Caco-2 (cell line): Measurements from ENCODE around the gene PKHD1. TPM values are rescaled to one million over a fixed set of nuclear protein-coding genes. Genes with fewer than 3 reads are reported as not detected.

Experiments used
- BruUV-seq: library from RNA; stranded (reverse); fragments of 400-500 nt; replicated peaks from 2 replicates; lab custom pipeline; 2021; lab: Mats Ljungman, UMichigan
- CTCF ChIA-PET: fragments of 300-600 bp; sonication (Branson Sonifier 250); formaldehyde crosslinking; loops from one replicate; lab custom pipeline; 2022; ENCODE audit warnings: antibody characterized with exemption; lab: Charles Lee
- POLR2A ChIA-PET: fragments of 300-600 bp; sonication (Branson Sonifier 250); formaldehyde crosslinking; loops from one replicate; lab custom pipeline; 2022; ENCODE audit warnings: antibody characterized with exemption; lab: Charles Lee
- DNase-seq, 2 experiments: peaks; one replicate each; pipeline versions ENCODE4 v3.0.0 to v3.0.0-alpha.2; 2020 to 2022
- H3K27me3 ChIP-seq: replicated peaks from 2 replicates; pipeline ENCODE4 v1.6.0; 2011; ENCODE audit warnings: low read length; ENCODE audit not compliant: control insufficient read depth, insufficient read depth
- H3K36me3 ChIP-seq: 2 replicates; pipeline ENCODE4 v1.5.1; 2011; ENCODE audit warnings: low read length; ENCODE audit not compliant: control insufficient read depth, insufficient read depth
- H3K4me1 ChIP-seq: fragments of 250-450 bp; sonication (Bioruptor Pico); 2 replicates; pipeline ENCODE4 v1.5.1; 2020; ENCODE audit warnings: mild to moderate bottlenecking
- H3K4me3 ChIP-seq: 2 replicates; pipeline ENCODE4 v1.5.1; 2011; ENCODE audit warnings: low read depth, mild to moderate bottlenecking, control low read depth, low read length
- H3K9me3 ChIP-seq: fragments of 250-450 bp; sonication (Bioruptor Pico); 2 replicates; pipeline ENCODE4 v1.5.1; 2020; ENCODE audit warnings: mild to moderate bottlenecking, moderate library complexity
- H3K27ac Mint-ChIP-seq: one replicate; pipeline ENCODE4 v1.8.0; 2022; ENCODE audit warnings: mixed read lengths; ENCODE audit not compliant: unreplicated experiment
- H3K27me3 Mint-ChIP-seq: one replicate; pipeline ENCODE4 v1.8.0; 2022; ENCODE audit warnings: mixed read lengths; ENCODE audit not compliant: insufficient read depth, unreplicated experiment
- H3K36me3 Mint-ChIP-seq: one replicate; pipeline ENCODE4 v1.8.0; 2022; ENCODE audit warnings: mild to moderate bottlenecking, mixed read lengths; ENCODE audit not compliant: insufficient read depth, unreplicated experiment
- H3K4me1 Mint-ChIP-seq: one replicate; pipeline ENCODE4 v1.8.0; 2022; ENCODE audit warnings: low read depth, mixed read lengths; ENCODE audit not compliant: unreplicated experiment
- H3K4me3 Mint-ChIP-seq: one replicate; pipeline ENCODE4 v1.8.0; 2022; ENCODE audit warnings: mild to moderate bottlenecking, moderate library complexity, mixed read lengths; ENCODE audit not compliant: unreplicated experiment
- H3K9me3 Mint-ChIP-seq: one replicate; pipeline ENCODE4 v1.8.0; 2022; ENCODE audit warnings: mixed read lengths; ENCODE audit not compliant: unreplicated experiment
- CTCF ChIP-seq, 2 experiments: fragments of 200-600 bp in 1 of 2; IDR thresholded peaks; 1 replicate in 1 of 2; 2 replicates in 1 of 2; pipeline versions ENCODE4 v1.5.1 to v1.8.0; 2011 to 2022; ENCODE audit warnings: antibody characterized with exemption in 1 of 2, control low read depth in 1 of 2, inconsistent platforms in 1 of 2, low read depth in 1 of 2, low read length in 1 of 2, mild to moderate bottlenecking in 1 of 2, moderate library complexity in 1 of 2; ENCODE audit not compliant: insufficient read depth in 1 of 2, severe bottlenecking in 1 of 2, unreplicated experiment in 1 of 2
- intact Hi-C: fragments of 100-400 bp; cut with micrococcal nuclease; formaldehyde crosslinking; loops from one replicate; pipeline ENCODE4 v1.10.0; 2022; ENCODE audit not compliant: unreplicated experiment
- total RNA-seq: library from RNA; stranded (reverse); gene quantifications from 2 replicates; pipeline ENCODE4 v1.2.3, GENCODE V29; 2022

PKHD1 gene
- total RNA-seq, 1 experiment from 2014 or later, result 3.3 TPM

DNA sequence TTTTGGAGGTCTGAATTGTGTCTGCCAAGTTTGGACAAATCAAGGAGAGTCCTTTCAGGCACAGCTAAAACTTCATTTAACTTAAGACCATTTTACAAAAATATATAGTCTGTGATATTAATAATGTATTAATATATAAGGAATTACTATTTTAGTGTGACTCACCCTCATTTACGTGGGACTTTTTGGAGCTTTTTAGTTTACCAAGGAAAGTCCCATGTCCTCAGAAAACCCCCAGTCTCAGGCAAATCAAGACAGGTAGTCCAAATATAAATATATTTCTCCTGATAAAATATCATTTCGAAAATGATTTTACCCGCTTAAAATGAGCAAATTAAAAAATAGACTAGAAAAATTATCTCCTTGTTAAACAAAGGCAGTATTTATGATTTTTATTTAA is 479.0 kb downstream of the PKHD1 start:
- H3K4me3 Mint-ChIP-seq, result no peak overlapping the region
- CTCF ChIA-PET, result no interaction called here
- no peak for TF ChIP-seq CTCF (IDR thresholded peaks at IDR 0.05; ENCODE audit: insufficient read depth in 1 of 2, low read depth in 1 of 2, low read length in 1 of 2, severe bottlenecking in 1 of 2, unreplicated experiment in 1 of 2)
- Histone ChIP-seq H3K27me3 (no peaks in the 10 kb centered on the region), H3K9me3 (no peaks in the 10 kb centered on the region), H3K4me3 (no peak overlapping the region), H3K4me1 (no peaks in the 10 kb centered on the region), H3K36me3 (no peaks in the 10 kb centered on the region)
- H3K27ac Mint-ChIP-seq, result no peak overlapping the region
- H3K36me3 Mint-ChIP-seq, result no peaks in the 10 kb centered on the region
- DNase-seq, result no peak
- intact Hi-C loops, result no loop called here
- H3K27me3 Mint-ChIP-seq, result peaks cover 7% of the 10 kb centered on the region
- H3K4me1 Mint-ChIP-seq, result no peaks in the 10 kb centered on the region
- POLR2A ChIA-PET, result no interaction called here
- H3K9me3 Mint-ChIP-seq, result no peaks in the 10 kb centered on the region
- no TSS peak for BruUV-seq

DNA sequence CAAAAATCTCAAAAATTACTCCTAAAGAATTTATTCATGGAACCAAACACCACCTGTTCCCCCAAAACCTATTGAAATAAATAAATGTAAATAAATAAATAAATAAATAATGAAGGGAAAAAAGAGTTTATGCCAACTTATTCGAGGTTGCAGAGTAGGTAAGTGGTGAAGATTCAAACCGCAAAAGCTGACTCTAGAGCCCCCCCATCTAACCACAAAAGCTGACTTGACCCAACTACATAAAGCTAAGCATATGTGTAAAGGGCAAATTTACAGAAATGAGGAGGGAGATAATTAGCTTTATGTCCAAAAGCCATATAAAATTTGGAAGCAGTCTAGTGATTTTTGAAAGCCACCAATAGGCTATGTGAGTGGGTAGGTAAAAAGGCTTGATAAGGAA is 486.9 kb downstream of the PKHD1 start:
- Histone ChIP-seq H3K27me3 (no peaks in the 10 kb centered on the region), H3K4me1 (no peaks in the 10 kb centered on the region), H3K36me3 (no peaks in the 10 kb centered on the region), H3K4me3 (no peak overlapping the region), H3K9me3 (no peaks in the 10 kb centered on the region; the same call in 1 of the 2 replicates)
- Mint-ChIP-seq H3K27ac (no peak overlapping the region), H3K9me3 (no peaks in the 10 kb centered on the region), H3K27me3 (peaks cover 7% of the 10 kb centered on the region), H3K4me3 (no peak overlapping the region), H3K4me1 (no peaks in the 10 kb centered on the region), H3K36me3 (no peaks in the 10 kb centered on the region)
- intact Hi-C loops, result no loop called here
- DNase-seq, result no peak
- BruUV-seq, result no TSS peak
- TF ChIP-seq CTCF (IDR thresholded peaks at IDR 0.05; ENCODE audit: insufficient read depth in 1 of 2, low read depth in 1 of 2, low read length in 1 of 2, severe bottlenecking in 1 of 2, unreplicated experiment in 1 of 2), result no peak
- ChIA-PET POLR2A (no interaction called here), CTCF (no interaction called here)

DNA sequence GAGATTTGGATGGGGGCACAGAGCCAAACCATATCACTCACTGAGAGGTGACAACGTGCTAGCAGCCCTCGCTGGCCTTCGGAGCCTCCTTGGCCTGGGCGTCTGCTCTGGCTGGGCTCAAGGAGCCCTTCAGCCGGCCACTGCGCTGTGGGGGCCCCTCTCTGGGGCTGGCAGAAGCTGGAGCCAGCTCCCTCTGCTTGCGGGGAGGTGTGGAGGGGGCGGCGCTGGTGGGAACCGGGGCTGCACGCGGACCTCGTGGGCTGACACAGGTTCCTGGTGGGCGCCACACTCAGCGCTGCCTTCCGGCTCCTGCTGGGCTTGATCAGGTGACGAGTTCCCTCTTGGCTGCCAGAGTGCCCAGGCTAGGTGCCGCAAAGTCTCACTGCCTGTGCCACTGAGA is 489.2 kb downstream of the PKHD1 start:
- Mint-ChIP-seq H3K27ac (no peak overlapping the region), H3K4me3 (no peak overlapping the region), H3K9me3 (no peaks in the 10 kb centered on the region), H3K27me3 (peaks cover 5% of the 10 kb centered on the region), H3K36me3 (no peaks in the 10 kb centered on the region), H3K4me1 (no peaks in the 10 kb centered on the region)
- POLR2A ChIA-PET, result no interaction called here
- CTCF ChIA-PET, result no interaction called here
- H3K27me3 ChIP-seq, result no peaks in the 10 kb centered on the region
- no peaks in the 10 kb centered on the region; the same call in 1 of the 2 replicates for H3K9me3 ChIP-seq
- DNase-seq, result no peak
- intact Hi-C loops, result no loop called here
- TF ChIP-seq CTCF (IDR thresholded peaks at IDR 0.05; ENCODE audit: insufficient read depth in 1 of 2, low read depth in 1 of 2, low read length in 1 of 2, severe bottlenecking in 1 of 2, unreplicated experiment in 1 of 2), result no peak
- H3K4me1 ChIP-seq, result no peaks in the 10 kb centered on the region
- H3K36me3 ChIP-seq, result no peaks in the 10 kb centered on the region
- no TSS peak for BruUV-seq
- H3K4me3 ChIP-seq, result no peak overlapping the region
